G401.6 (cell line): ENCODE data around the gene PAK5.

Source experiments
- FAIRE-seq: peaks from 2 replicates; lab custom pipeline; 2012; peaks lifted over from hg19 to GRCh38; lab: Jason Lieb, UNC

Gene PAK5

DNA sequence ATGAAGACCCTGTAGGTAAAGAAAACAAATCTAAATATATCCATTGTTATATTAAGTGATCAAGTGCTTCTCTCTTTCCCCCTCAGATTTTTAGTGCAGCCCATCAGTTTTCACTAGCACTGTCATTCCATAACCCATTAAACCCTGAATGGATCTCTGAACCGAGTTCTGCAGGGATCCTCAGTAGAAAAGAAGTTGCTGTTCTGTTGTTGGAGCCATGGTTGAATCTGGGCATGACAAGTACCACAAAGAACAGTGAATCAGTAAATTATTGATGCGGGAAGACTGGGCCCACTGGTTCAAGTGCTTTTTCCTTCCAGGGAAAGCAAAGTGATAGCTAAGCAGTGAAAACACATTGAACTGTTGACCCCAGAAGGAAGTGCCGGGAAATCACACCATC lies 264.1 kb downstream of the PAK5 start:
- FAIRE-seq, result no peak

DNA sequence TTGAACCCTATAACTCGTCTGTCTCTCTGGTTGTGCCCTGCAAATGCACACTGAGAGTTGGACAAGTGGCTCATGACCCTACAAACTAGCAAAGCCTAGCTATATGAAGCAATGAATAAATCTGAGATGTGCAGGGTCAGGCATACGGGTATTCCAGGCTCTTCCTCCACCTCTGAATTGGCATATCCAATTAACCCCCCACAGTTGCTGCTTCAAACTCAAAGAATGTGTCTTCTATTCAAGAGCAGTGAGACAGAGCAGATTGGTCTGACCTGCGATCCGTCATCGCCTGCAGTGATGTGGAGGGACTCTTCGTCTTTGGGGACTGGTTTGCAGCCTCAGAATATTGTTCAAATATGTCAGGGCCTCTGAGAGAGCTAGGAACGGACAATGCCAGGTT lies 264.7 kb downstream of the PAK5 start:
- FAIRE-seq, result no peak

DNA sequence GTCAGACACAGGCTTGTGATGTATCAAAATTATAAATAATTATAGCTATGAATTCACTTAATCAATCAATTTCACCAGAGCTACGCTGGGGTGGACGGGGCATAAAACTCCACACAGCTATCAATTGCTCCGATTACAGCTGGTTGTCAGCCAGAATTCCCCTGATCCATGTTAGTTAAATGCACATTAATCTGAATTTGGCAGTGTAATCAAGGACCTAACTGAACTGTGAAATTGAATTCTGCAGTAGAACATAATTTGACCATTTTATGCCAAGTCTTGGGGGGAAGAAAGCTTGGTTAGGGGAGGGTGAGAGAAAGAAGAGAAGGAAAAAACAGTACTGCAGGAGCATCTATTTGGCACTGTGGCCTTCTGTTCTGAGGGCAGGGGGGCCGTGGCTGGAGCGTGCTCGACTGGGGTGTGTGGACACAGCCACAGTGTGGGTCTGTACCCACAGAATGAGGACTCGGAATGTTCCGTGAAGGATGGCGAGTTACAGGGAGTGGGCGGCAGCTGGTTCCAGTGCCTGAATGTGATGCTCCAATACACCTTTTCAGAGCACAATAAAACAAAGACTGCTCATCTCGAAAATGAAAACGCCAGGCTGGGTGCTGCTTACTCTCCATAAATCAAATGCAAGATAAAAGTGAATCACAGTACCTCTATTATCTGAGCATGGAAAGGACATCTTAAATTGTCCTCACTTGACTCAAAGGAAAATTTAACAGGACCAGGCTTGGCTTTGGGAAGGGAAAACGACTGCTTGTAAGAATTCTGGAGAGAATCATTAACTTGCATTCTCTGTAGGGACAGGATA lies 265.3 kb downstream of the PAK5 start:
- no peak for FAIRE-seq

DNA sequence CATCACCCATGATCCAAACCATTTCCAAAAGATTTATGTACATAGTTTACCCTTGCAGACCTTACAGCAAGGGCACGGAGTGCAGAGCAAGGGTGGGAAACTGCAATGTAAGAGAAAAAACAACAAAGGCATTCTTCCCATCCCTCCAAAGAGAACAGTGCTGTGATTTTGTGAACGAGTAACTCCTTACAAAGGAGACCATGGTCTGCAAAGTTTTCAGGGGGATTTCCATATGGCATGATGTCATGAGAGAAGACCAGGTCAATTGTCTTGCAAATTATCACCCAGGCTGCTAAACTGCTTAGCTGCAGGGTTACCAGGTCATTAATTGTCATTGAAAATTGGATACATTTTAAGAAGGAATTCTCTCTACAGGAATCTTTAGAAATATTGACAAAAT lies 266.2 kb downstream of the PAK5 start:
- FAIRE-seq, result no peak

DNA sequence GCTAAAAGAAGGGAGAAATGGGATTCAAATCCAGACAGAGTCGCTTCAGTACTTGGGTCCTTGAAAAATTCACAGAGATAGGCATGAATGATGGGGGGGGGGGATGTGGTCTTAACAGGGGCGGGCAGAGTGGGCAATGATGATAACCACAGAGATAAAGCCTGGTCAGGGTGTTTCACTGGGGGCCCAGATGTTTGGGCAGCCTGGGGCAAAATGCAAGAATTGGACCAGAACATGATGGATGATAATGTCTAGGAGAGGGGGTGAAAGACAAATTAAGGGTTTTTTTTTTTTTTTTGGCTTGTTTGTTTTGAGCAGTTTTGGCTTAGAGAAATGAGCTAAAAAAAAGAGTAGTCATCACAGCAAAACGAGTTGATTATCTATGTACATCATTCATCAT lies 267.1 kb downstream of the PAK5 start:
- FAIRE-seq, result no peak

DNA sequence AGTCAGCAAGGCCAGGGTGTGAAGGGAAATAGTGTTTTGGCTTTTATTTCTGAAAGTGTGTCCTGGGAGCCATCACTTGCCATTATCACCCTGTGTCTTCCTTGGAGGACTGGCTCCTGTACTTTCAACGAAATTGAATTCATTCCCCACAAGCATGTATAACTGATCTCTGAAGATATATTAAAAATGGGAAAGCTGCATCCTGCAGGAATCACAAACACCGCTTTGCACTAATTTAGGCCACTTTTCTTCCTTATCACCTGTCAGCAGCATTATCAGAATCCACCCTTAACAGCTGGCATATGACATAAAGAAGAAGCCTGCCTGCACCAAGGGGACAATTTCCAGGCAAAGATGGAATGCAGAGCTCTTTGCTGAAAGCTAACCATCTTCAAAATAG lies 268.3 kb downstream of the PAK5 start:
- FAIRE-seq, result no peak

DNA sequence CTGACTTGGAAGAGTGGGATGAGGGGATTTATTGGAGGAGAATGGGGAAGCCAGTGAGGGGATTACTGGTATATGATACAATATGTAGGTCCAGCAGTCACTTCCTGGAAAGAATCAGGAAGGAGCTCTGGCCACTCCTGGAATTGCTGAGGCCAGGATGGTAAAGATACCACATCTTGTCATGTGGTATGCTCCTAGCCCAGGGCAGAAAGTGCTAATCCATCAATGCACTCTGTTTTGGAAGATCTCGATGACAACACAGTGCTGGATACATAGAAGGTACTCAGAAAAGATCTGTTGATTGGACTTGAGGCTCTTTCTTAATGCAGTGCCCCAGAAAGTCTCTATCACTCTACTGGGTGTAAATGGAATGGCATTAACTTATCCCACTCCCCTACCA lies 271.9 kb downstream of the PAK5 start:
- FAIRE-seq, result no peak

DNA sequence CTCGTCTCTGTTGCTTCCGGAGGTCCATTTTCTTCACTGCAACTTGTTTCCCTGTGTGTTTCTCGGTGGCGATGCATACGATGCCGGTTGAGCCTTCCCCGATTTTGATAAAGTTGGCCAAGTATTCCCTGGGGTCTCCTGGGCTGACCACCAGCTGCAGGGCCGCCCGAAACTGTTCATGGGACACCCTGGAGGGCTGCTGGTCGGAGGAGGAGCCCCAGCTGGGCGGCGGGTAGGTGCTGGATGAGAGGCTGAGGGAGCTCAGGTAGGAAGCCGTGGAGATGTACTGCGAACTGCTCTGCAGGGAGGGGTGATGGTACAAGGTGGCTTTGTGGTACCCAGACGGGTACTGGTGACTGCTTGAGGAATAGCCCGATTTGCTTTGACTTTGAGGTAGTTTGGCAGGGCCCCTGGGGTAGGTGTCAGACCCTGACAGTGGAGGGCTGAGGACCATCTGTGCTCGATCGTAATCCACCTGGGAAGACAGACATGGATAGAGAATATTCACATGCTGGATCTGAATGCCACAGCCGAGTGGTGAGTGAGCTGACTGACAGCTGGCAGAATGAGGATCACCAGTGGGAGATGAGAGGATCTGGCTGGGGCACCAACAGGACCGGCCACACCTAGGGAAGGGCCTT lies 272.8 kb downstream of the PAK5 start:
- FAIRE-seq, result no peak

DNA sequence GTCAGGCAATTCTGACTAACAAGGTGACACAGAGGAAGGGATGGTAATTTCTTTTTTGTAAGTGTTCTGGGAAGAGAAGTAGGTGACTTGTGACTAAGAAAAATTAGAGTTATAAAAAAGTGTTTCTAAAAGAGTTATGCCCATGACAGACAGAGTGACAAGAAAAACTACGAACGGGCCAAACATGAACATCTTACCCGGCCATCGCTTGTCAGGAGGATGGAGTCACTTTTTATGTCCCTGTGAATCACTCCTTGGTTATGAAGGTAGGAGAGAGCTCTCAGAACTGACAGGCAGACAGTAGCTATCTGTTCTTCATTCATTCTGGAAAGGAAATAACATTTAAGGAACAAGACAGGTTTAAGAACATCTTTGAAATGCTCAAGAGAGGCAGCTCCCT lies 281.5 kb downstream of the PAK5 start:
- FAIRE-seq, result no peak

DNA sequence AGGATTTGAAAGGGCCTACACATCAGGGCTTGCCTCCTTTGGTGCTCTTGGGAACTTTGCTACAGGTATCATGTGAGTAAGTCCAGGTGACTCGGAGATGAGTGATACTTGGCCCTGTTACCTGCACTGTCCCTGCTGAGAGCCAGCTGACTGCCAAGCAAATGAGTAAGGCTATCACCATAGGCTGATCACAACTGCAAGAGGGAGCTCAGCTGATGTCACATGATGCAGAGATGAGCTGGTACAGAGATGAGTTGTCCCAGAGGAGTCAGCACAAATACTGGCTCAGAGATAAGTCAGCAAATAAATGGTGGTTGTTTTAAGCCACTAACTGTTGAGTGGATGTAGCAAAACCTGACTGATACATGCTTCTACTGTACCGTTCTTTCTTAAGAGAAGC lies 283.1 kb downstream of the PAK5 start:
- no peak for FAIRE-seq

DNA sequence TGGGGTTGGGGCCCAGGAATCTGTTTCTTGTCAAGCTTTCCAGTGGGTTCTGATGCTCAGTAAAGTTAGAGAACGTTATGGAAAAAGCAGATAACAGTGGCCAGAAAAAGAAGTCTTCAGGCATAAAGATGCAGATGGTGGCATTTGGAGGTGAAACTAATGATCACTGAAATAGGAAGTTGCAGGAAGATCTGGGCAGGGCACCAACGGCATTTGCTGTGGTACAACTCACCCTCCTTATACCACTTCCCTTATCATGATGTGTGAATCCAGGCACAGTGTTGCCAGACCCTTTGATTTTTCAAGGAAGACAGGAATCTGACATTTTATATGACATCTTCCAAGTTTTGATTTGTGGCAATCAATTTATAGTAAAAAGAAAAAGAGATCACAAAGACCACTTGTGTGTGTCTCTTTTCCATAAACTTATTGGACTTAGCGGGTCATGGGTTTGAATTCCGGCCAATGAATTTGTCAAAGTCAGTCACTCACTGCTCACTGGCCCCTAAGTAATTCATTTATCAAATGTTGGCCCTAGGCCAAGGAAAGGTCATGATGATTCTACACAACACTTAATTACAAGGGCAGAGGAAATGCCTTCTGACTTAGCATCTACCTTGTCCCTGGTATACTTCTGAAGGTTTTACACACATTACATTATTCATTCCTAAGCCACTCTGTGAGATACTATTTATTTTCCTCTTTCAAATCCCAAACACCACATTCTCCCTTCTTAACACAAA lies 286.9 kb downstream of the PAK5 start:
- no peak for FAIRE-seq

DNA sequence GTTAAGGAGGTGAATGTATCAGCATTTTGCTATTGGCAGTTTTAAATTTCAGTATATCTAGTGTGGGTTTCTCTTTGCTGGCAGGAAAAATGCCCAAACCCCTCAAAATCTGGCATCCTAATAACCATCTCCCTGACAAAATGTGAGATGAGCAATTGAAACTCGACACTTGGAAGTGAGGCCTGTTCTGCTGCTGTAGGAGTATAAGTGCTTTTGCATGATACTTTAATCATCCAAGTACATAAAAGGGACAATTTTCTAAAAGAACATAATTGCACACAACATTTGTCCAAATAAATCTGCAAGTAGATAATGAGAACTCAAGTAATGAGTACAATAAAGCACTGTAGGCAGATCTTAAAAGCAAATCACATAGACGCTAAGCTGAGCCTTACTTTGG lies 288.0 kb downstream of the PAK5 start:
- no peak for FAIRE-seq

DNA sequence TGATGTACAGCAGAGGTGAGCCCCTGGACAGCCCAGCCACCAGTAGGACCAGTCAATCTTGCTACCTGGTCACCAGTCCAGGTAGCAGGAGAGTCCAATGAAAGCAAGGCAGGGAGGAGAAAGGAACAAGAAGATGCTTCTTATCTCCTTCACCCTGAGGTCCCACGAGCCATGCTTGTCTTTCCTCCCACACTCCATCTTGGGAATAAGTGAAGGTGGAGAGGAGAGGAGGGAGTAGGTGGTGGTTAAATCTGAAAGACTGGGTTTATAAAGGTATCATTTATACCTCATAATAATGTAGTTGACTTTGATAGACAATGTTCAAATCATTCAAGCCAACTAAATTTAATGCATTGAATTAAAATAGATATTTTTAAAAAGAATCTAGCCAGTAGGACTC lies 288.6 kb downstream of the PAK5 start:
- no peak for FAIRE-seq

DNA sequence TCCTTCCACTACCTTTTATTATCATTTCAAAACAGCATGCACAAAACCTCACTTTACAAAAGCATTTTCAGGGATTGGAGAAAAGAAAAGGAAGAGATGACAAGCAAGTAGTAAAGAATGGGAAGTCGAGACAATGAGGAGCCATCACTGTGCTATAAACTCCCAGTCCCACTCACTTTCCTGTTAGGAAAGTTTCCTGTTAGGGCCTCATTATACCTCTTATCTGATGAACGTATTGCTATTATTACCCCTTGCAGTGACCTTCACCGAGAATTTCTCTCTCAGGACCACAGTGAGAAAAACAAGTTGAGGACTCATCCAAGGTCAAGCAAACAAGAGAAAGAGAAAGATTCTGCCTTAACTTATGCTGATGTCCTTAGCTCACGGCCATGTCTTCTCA lies 295.7 kb downstream of the PAK5 start:
- FAIRE-seq, result no peak

DNA sequence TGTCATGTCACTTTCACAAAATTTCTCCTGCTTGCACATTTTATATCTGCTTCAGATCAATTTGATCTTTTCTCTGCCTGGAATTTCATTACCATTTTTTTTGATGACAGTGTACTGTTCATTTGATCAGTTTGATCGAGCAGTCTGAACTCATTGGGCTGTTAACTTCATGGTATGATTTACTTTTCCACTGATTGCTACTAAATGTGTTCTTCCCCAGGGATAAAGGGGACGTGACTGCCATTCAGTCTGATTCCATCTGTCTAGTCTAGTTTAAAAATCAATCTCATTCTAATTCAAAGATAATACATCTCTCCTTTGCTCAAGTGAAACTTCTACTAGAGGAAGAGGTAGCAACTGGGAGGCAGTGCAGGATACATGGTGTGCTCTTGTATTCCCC lies 303.4 kb downstream of the PAK5 start:
- FAIRE-seq, result no peak

DNA sequence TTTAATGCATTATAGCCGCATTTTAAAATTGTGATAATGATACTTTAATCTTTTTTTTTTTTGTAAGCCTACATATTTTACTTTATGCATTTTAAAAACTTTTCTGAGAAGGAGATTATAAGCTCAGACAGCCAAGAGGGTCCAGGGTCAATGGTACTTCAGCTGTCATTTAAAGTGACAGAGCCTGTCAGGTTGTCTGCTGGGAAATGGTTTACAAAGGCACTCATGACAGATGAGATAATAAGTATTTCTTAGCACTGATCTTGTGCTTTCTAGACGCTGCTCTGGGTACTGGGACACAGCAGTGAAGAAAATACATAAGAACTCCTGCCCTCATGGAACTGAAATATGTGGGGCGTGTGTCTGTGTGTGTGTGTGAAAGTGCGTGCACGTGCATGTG lies 304.9 kb downstream of the PAK5 start:
- FAIRE-seq, result no peak

DNA sequence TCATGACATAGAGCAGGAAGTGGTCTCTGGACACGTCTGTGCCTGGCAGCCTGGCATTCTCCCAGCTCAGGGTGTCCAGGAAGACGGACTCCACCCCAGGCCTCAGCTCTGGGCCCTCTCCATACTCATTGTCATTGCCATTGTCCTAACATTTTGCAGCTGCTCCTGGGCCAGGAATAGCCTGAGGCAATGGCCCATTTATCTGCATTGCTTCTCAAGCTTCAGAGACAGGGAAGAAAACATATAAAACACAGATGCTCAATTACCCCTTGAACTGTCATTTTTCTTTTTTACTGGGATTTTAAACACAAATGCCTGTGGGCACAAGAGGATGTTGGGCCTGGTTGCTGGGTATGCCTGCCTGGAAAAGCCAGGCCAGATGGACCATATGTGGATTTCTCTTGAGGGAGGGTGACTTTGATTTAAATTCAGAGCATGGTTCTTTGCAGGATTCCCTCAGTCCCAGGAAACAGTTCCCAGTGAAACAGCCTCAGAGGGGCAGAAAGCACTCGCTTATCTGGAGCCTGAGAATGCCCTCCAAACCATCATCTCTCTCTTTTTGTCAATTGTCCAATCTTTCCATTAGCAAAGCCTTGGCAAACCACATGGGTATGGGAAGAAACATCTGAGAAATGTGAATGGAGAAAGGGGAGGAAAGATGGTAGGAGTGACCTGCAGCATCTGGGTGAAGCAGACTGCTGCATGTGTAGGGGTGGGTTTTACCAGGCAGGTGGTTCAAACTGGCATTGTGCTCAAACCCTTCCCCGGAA lies 306.6 kb downstream of the PAK5 start:
- FAIRE-seq, result no peak

DNA sequence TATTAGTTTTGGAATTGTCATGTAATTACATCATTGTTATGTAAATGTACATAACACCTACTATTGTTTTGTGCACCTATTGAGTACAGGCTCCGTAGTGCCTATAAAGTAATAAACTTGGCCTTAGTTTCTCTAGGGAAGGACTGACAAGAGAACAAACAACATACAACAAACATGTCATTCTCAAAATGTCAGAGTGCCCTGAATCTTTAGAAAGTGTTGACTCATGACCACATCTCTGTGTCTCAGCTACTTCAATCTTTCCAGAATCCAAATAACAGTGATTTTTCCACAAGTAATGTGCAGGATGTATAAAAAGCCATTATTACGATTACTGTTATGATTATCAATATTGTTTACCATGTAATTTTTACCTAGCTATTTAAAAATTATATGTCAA lies 307.3 kb downstream of the PAK5 start:
- no peak for FAIRE-seq

DNA sequence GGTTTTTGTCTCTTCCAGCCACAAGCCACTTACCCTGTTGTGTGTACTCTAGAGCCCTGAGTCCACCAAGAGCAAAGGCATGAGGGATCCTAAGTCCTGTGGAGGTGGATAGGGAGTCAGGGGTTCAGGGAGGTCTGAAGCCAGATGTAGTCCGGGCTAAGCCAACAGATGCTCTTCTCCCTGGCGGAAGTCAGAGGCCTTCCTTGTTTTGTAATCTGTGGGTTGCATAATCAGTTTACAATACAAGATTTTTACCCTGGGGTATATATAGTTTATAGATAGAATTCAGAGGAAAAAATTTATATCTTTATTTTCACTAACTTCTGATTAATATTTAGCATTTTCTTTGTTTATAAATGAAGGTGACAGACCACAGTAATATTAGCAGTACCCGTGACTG lies 315.2 kb downstream of the PAK5 start:
- no peak for FAIRE-seq

DNA sequence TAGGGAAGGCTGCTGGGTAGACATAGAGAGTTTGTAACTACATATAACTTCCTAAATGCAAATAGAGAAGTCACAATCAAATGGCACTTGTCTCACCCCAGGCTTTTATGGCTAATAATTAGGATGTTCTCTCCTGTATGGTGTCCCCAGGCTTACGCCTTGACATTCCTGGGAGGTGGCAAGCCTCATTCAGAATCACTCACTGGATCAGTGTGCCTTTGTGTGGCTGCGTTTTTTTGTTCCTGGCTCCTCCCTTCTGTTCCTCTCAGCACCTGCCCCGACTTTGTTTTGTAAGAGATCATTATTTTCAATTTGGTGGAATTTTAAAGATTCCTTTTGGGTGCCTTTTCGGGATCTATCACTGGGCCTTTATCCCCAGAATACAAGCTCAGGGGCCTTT lies 318.8 kb downstream of the PAK5 start:
- no peak for FAIRE-seq

DNA sequence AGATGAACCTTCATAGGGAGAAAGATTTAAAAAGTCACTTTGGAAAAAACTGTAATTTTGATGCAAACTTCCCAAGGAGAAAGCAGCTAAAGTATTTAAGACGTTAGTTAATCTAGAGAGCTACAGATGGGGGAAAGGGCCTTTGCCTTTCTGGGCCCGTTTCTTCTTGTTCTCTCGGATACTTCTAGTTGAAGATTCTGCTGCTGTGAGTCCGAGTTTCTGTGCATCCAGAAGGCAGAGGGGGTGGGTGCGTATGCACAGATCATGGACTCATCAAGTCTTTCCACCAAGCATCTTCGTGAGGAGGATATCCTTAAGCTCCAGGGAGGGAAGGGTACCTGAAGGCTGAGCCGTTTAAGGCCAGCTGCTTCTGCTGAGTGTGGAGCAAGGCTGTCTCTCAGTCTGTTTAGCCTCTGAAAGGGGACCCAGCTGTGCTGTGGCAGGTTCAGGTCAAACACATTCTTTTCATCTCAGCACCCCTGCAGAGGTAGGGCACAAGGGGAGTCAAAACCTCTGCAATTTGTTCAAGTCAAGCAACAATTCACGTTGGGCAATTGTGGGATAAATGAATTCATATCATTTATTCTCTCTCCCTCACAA lies 320.2 kb downstream of the PAK5 start:
- FAIRE-seq, result no peak
